IPS-11a (cell line): ENCODE data around the gene CFAP20DC.
"Not testable (repeated sequence)": the region's sequence is repeated elsewhere in the genome, so short reads cannot be mapped to it uniquely, and the experiment has no call there.

ENCODE experiments used
- H3K4me3 ChIP-seq: one replicate; pipeline ENCODE4 v1.5.1; 2013; ENCODE audit warnings: low read depth, low read length, control low read depth

CFAP20DC gene

GRCh38 chr3:59049671-59050331, at the start of gene CFAP20DC:
Gene CFAP20DC (minus strand): TSS chr3:59050025. CDS start chr3:59049631, 394 bp downstream.
- peak within 1 kb of the TSS; percentile 75 for H3K4me3 ChIP-seq

GRCh38 chr3:59098516-59098915, 48.7 kb upstream of the CFAP20DC start:
- H3K4me3 ChIP-seq = not testable (repeated sequence)

- no peak overlapping the region for H3K4me3 ChIP-seq
Measured at GRCh38 chr3:59094446-59094845, 44.6 kb upstream of the CFAP20DC start.

- H3K4me3 ChIP-seq = no peak overlapping the region
Measured at GRCh38 chr3:59093521-59093920, 43.7 kb upstream of the CFAP20DC start.

GRCh38 chr3:59088761-59089160, 38.9 kb upstream of the CFAP20DC start:
- no peak overlapping the region for H3K4me3 ChIP-seq

DNA sequence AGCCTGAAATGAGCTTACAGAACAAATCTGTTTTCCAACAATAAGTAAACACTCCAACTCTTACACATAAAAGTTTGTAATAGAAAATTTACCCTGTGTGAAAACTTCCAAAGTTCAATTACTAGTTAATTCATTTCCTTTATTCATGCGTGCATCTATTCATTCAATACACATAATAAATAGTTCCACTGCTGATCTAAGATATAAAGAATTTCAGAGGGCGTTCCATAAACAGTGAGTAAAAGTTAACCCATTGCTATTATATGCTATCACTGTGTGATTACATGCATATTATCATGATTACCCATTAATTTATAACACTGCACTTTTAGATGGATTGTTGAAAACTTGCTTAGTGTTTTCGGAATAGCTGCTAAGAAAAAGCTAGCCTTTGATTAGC, 36.2 kb upstream of the CFAP20DC start:
- H3K4me3 ChIP-seq = no peak overlapping the region

DNA sequence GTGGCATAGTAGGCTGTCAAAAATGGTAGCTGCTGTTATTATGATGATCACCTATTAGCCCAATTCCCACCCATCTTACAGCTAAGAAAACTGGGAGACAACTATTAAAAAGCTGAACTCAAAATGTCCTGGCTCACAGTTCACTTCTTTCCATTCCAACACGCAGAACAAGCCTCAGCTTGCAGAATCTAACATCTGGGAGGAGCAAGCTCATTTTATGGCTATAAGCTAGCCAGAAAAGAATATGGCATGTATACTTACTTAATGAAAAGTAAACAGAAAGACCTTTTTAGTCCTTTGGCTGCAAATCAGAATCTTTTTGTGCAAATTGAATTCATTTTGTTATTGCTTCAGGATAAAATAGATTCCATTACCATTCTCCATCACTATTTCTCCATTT, 34.8 kb upstream of the CFAP20DC start:
- H3K4me3 ChIP-seq = no peak overlapping the region

- H3K4me3 ChIP-seq = no peak overlapping the region
Measured at GRCh38 chr3:59082106-59082505, 32.3 kb upstream of the CFAP20DC start.

GRCh38 chr3:59081071-59081470, 31.2 kb upstream of the CFAP20DC start:
- H3K4me3 ChIP-seq = no peak overlapping the region

DNA sequence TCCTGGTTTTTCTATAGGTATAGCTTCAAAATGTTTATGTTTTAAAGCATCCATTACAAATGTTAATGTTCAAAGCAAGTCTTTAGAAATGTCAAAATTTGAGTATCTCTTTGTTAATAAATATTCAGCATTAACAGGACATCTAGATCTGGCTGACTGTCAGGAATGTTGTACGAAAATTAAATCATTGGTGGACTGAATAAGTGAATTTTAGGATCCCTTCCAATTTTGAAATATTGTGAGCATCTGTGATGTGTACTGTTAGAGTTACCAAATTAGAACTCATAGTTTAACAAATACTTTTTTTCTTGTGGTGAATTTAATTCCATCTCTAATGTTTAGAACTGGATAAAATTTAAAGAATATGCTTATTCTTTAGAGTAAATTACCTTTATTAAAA, 30.1 kb upstream of the CFAP20DC start:
- no peak overlapping the region for H3K4me3 ChIP-seq

GRCh38 chr3:59074764-59075163, 24.9 kb upstream of the CFAP20DC start:
- no peak overlapping the region for H3K4me3 ChIP-seq

DNA sequence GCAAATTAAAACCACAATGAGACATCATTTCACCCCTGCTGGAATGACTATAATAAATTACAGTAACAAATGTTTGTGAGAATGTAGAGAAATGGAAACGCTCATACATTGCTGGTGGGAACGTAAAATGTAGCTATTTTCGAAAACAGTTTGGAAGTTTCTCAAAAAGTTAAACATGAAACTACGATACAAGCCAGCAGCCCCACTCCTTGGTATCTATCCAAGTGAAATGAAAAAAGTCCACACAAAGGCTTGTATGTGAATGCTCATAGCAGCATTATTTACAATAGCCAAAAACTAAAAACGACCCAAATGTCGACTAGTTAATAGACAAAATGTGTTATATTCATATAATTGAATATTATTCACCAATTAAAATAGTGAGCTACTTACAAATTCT, 22.9 kb upstream of the CFAP20DC start:
- H3K4me3 ChIP-seq = no peak overlapping the region

- H3K4me3 ChIP-seq = no peak overlapping the region
Measured at GRCh38 chr3:59069838-59070237, 20.0 kb upstream of the CFAP20DC start.

DNA sequence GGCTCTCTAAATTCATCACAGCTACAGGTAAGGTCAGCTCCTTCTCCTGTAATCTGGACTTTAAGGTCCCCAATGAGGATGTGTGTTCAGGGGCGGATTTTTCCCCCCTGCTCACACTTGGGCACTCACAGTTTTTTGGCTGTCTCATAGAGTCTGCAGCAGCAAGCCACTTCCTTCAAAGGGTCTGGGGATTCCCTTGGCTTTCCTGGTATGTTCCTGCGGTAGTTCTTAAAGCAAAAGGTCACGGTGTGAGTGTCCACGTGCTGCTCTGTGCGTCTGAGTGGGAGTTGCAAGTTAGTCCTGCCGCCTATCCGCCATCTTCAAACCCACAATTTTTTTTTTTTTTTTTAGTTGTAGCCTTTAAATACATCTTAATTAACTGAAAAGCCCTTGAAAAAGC, 15.4 kb upstream of the CFAP20DC start:
- no peak overlapping the region for H3K4me3 ChIP-seq

GRCh38 chr3:59064728-59065127, 14.9 kb upstream of the CFAP20DC start:
- no peak overlapping the region for H3K4me3 ChIP-seq

DNA sequence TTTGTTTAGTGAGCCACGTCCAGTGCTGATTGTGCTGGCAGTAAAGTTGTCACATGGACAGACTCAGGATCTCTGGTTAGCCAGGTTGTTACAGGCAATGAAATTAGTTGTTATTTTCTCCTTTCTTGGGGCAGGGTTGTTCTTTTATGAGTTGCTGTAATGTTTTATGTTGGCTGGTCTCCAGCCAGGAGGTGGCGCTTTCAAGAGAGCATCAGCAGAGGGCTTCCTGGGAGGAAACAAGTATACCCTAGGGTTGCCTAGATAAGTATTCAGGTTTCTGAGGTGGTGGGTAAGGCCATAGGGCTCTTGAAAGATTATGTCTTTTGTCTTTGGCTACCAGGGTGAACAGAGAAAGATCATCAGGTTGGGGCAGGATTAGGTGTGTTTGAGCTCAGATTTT, 14.5 kb upstream of the CFAP20DC start:
- no peak overlapping the region for H3K4me3 ChIP-seq

DNA sequence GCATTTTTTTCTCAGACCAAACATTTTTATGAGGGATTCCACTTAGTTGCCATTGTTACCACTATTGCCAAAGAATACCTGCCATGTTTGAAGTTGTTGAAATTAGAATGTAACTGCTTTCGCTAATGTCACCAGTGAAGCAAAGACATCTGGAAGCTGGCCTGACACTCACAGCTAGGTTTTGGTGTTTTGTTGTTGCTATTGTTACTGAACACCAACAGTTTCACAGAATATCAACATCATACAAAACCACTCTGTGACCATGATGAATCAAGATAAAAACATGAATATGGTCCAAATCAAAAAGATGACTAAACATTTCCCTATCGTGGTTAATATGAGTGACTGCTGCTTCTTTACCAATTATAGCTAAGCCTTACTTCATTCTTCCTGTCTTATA, 6.9 kb upstream of the CFAP20DC start:
- no peak overlapping the region for H3K4me3 ChIP-seq

GRCh38 chr3:59052803-59053411, 3.1 kb upstream of the CFAP20DC start:
- no peak overlapping the region for H3K4me3 ChIP-seq

DNA sequence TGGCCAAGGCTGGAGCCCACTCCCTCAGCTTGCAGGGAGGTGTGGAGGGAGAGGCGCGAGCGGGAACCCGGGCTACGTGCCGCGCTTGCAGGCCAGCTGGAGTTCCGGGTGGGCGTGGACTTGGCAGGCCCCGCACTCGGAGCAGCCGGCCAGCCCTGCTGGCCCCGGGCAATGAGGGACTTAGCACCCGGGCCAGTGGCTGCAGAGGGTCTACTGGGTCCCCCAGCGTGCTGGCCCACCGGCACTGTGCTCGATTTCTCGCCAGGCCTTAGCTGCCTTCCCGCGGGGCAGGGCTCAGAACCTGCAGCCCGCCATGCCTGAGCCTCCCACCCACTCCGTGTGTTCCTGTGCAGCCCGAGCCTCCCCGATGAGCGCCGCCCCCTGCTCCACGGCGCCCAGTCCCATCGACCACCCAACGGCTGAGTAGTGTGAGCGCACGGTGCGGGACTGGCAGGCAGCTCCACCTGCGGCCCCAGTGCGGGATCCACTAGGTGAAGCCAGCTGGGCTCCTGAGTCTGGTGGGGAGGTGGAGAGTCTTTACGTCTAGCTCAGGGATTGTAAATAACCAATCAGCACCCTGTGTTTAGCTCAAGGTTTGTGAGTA, 1.1 kb upstream of the CFAP20DC start:
- not testable (repeated sequence) for H3K4me3 ChIP-seq

DNA sequence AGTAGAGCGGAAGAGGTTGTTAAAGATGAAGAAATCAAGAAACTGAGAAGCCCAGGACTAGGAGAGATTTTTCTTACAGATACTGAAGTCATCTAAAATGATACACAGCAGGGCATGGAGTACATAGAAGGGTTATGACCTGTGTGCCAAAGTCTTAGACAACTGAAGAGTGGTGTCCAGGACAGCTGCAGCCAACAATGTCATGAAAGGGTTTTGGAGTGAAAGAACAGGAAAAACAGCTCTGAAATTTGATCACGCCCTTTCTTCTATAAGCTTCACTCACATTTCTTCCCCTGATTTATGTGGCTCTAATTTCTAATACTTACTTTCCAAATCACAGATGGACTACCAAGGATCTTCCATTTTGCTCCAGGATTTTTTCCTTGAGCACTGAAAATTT, 3.0 kb downstream of the CFAP20DC start:
- no peak overlapping the region for H3K4me3 ChIP-seq

DNA sequence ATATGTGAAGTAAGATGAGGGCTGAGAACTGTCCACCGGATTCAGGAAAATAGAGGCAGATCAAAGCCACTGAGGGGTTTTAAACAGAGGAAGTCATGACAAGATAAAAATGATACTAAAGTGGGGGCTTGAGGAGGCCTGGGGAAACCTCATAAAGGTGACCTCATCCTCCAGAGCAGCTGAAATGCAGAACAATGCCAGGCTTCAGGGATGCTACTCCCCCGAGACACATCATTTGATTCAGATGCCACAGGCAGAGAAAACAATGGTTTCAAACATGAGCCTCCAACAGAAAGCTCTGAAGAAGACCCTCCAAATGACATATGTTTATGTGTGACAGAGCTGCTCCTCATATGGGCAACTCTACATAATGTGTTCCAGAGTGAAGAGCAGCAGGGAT, 6.4 kb downstream of the CFAP20DC start:
- no peak overlapping the region for H3K4me3 ChIP-seq

GRCh38 chr3:59040902-59041301, 8.9 kb downstream of the CFAP20DC start:
- H3K4me3 ChIP-seq = no peak overlapping the region
